Measurements from ENCODE around the gene CROCC.
"Not testable (repeated sequence)": the region's sequence is repeated elsewhere in the genome, so short reads cannot be mapped to it uniquely, and the experiment has no call there.

GRCh38 chr1:16892978-16893525 is 28.7 kb upstream of the CROCC start:
- TF ChIP-seq, protein P1, sequence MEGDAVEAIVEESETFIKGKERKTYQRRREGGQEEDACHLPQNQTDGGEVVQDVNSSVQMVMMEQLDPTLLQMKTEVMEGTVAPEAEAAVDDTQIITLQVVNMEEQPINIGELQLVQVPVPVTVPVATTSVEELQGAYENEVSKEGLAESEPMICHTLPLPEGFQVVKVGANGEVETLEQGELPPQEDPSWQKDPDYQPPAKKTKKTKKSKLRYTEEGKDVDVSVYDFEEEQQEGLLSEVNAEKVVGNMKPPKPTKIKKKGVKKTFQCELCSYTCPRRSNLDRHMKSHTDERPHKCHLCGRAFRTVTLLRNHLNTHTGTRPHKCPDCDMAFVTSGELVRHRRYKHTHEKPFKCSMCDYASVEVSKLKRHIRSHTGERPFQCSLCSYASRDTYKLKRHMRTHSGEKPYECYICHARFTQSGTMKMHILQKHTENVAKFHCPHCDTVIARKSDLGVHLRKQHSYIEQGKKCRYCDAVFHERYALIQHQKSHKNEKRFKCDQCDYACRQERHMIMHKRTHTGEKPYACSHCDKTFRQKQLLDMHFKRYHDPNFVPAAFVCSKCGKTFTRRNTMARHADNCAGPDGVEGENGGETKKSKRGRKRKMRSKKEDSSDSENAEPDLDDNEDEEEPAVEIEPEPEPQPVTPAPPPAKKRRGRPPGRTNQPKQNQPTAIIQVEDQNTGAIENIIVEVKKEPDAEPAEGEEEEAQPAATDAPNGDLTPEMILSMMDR (IDR thresholded peaks at IDR 0.05): not testable (repeated sequence)
- TF ChIP-seq POLR2A (IDR thresholded peaks at IDR 0.05): not testable (repeated sequence)
